ENCODE results near the gene GP9. TPM values are rescaled to one million over a fixed set of nuclear protein-coding genes. Genes with fewer than 3 reads are reported as not detected.
A peak's percentile ranks its signal among the peaks of the same experiment; 100 is the strongest.
"Not testable (repeated sequence)": the region's sequence is repeated elsewhere in the genome, so short reads cannot be mapped to it uniquely, and the experiment has no call there.

GP9 gene
- total RNA-seq, 1 donor = 4.0 TPM

- not testable (repeated sequence) for DNase-seq (ENCODE audit: low read depth in 2 of 3, low spot score in 2 of 3)
Measured at GRCh38 chr3:129069313-129070085, 8.9 kb downstream of the GP9 start.

DNA sequence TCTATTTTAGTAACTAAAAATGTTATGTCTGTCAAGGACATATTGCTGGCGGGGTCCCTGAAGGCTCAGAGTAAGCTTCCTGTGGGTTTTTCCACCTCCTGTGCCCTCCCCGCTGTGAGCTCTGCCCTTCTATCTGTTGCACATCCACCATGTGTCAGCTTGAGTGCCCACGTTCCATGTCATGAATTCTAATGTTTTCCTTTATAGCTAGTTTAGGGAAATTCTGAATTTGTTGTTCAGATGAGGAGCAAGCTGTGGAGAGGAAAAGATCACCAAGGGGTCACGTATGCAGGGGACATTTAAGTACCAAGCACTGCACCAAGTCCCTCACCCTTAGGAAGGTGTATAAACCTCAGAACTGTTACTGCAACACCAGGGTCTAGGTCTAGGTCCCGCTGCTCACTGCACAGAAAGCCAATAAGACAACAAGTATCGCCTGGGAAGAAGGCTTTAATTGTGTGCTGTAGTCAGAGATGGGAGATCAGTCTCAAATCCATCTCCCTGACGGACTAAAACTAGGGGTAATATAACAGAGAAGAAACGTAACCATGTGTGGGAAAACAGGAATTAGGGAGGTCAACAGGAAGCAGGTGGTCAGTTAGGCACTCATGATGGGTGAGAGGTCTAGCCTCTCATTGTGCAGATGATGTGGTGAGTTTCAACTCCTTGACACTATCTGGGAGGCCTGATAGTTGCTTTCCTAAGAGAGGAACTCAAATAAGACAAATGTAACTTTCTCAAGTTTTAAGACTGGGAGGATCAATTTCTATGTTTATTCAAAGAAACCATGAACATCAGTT is 9.7 kb downstream of the GP9 start:
- DNase-seq (ENCODE audit: low read depth in 2 of 3, low spot score in 2 of 3) = peak in 1 of 3 donors; percentile 23

DNA sequence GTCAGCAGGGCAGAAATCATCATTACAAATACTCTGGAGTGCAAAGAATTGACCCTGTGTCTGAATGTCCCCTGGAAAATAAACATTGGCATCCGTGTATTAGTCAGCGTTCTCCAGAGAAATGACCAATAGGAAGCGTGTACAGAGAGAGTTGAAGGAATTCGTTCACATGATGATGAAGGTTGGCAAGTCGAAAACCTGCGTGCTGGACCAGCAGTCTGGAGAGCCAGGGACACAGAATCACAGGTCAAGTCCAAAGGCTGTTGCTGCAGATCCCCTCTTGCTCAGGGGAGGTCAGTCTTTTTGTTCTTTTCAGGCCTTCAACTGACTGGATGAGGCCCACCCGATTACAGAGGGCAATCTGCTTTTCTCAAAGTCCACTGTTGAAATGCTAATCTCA is 16.6 kb downstream of the GP9 start:
- no peak for DNase-seq (ENCODE audit: low read depth in 2 of 3, low spot score in 2 of 3)

DNA sequence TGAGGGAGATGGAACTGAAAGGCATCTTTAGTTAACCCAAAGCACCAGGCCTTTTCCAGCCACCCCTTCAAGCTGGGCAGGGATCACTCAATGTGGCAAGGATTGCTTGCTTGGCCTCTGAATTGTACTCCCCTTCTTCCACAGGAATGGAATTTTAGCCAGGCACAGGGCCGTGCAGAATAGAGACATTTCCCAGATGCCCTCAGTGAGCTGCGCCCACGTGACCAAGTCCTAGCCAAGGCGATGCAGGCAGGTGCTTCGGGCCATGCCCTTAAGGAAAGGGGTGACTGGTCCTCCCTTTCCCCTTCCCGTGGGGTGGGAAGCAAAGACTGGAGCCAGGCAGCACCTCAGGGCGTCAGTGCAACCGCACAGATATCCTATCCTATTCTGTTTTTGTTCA is 17.9 kb downstream of the GP9 start:
- DNase-seq (ENCODE audit: low read depth in 2 of 3, low spot score in 2 of 3) = no peak

- DNase-seq (ENCODE audit: low read depth in 2 of 3, low spot score in 2 of 3) = no peak
Measured at GRCh38 chr3:129081503-129081902, 20.9 kb downstream of the GP9 start.

- no peak for DNase-seq (ENCODE audit: low read depth in 2 of 3, low spot score in 2 of 3)
Measured at GRCh38 chr3:129082026-129082425, 21.4 kb downstream of the GP9 start.

- DNase-seq (ENCODE audit: low read depth in 2 of 3, low spot score in 2 of 3) = no peak
Measured at GRCh38 chr3:129084501-129084900, 23.9 kb downstream of the GP9 start.

DNA sequence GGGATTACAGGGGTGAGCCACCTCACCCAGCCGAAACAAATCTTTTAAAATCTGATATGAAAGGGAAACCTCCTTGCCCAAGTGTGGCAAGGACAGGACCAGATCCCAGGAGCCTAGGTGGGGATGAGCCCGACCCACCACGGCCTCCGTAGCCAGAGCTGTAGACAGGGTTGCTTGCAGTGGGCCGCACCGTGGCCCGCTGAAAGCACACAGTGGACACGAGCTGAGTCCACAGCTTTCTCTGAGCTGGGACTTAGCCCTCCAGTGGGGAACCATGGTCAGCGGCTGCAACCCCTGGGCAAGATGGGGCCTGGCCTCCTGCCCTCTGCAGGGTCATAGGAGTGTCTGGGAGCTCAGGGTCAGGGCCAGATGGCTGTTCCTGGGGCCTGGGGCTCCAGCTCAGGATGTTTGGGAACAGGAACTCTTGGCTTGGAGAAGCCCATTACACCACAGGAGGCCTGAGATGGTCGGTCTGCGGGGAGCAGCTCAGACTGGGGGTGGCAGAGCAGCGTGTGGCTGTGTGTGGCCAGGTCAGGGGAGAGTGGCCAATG is 24.7 kb downstream of the GP9 start:
- no peak for DNase-seq (ENCODE audit: low read depth in 2 of 3, low spot score in 2 of 3)

DNA sequence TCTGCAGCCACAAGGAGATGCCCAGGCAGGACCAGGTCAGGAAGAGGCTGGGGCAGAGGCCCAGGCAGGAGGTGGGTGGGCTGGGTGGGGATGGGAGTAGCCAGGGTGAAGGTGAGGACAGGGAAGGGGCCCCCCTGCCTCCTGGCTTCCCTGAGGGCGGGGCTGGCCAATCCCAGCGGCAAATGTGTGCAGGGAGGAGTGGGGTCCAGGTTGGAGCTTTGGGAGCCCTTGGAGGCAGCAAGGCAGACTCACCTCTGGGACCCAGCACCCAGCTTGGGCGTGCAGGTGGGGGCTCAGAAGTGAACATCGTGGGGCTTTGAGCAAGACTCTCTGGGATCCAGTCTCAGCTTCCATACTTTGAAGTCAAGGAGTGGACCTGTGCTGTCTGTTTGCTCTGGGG is 25.2 kb downstream of the GP9 start:
- DNase-seq (ENCODE audit: low read depth in 2 of 3, low spot score in 2 of 3) = no peak

GRCh38 chr3:129087138-129087702 is 26.6 kb downstream of the GP9 start:
- DNase-seq (ENCODE audit: low read depth in 2 of 3, low spot score in 2 of 3) = no peak

DNA sequence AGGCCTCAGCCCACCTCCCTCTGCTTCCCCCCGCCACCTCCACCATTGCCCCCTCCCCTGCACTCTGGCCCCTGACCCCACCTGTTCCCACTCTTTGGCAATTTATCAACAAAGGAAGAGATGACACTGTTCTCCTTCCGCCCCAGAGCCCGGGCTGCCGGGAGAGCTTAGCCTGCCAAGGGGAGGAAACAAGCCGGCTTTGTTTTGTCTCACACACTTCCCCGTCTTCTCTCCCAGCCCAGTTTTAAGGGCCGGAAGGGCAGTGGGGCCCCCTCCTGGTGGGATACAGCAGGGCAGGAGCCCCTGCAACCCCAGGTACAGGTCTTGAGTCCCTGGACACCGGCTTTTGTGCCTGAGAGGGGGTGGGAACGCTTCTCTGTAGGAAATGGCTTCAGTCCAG is 27.3 kb downstream of the GP9 start:
- DNase-seq (ENCODE audit: low read depth in 2 of 3, low spot score in 2 of 3) = peak in 2 of 3 donors; percentile 44 to 60

DNA sequence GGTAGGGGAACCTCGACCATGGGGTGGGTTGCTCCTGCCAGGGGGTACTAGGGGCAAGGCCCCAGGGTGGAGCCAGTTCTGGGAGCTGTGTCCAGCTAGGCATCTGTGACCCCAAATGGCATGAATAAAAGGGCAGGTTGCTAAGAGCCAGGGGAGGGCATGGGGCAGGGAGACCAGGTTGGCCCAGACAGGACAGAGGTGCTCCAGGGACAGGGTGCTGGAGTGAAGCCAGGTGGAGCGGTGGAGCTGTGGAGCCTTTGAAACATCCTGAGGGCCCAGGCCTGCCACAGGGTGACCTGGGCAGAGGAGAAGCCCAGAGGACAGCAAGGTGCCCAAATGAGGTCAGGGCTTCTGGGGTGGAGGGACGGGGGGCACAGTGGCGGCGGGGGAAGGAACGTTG is 27.7 kb downstream of the GP9 start:
- not testable (repeated sequence) for DNase-seq (ENCODE audit: low read depth in 2 of 3, low spot score in 2 of 3)

- DNase-seq (ENCODE audit: low read depth in 2 of 3, low spot score in 2 of 3) = no peak
Measured at GRCh38 chr3:129095285-129095684, 34.7 kb downstream of the GP9 start.

DNA sequence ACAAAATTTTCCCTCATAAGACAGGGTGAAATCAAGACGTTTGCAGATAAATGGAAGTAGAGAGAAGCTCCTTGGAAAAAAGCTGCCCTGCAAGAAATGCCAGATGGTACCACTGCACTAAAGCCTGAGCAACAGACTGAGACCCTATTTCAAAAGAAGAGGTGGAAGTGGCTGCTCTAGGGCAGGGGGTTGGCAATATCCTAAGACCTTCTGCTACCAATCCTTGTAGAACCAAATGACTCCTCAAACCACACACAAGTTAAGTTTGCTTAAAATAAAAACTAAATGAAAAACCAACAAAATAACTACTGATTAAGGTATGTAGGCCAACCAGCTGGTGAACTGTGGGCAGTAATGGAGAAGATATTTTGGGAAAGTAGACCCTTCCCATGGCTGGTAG is 39.7 kb downstream of the GP9 start:
- no peak for DNase-seq (ENCODE audit: low read depth in 2 of 3, low spot score in 2 of 3)

GRCh38 chr3:129101370-129102138 is 41.0 kb downstream of the GP9 start:
- no peak for DNase-seq (ENCODE audit: low read depth in 2 of 3, low spot score in 2 of 3)

GRCh38 chr3:129103296-129103695 is 42.7 kb downstream of the GP9 start:
- no peak for DNase-seq (ENCODE audit: low read depth in 2 of 3, low spot score in 2 of 3)

DNA sequence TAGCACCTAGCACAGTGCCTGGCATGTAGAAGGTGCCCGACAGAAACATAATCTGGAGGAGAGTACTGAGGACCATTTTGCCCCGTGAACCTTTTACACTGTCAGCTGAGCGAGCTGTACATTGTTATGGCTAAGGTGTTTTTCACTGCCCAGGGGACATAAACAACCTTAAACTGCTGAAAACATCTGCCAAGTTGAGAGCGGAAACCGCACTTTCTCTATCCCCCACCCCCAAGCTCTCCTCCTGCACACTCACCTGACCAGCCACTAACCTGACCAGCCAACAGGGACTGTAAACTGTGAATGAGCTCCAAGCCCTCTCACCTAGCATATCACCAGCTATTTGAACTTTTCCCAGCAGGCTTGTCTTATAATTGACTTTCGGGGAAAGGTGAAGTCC is 43.5 kb downstream of the GP9 start:
- no peak for DNase-seq (ENCODE audit: low read depth in 2 of 3, low spot score in 2 of 3)

DNA sequence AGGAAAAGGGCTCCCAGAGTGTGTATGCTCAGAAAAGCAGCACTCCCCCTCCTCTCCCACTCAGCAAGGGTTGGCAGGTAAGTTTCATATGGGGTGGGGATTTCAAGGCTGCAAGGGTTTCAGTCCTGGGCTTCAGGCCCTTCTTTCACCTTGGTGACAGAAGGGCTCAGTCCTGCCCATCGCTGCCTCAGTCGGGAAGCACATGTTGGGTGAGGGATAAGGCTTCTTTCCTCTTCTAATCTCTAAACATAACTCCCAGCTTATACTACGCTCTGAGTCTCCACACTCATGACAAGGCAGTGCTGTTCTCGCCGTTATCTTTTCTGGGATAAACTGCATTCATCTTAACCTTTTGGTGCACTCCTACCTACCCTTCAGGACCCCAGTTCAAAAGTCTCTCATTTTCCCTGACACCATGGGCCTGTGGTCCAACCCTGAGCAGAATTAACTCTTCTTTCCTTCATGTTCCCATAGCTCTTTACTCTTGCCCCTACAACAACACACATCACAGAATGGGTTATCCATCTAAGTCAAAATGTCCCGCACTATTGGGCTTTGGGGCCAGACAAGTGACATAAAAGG is 44.0 kb downstream of the GP9 start:
- DNase-seq (ENCODE audit: low read depth in 2 of 3, low spot score in 2 of 3) = no peak

GRCh38 chr3:129105862-129106261 is 45.3 kb downstream of the GP9 start:
- DNase-seq (ENCODE audit: low read depth in 2 of 3, low spot score in 2 of 3) = no peak

DNA sequence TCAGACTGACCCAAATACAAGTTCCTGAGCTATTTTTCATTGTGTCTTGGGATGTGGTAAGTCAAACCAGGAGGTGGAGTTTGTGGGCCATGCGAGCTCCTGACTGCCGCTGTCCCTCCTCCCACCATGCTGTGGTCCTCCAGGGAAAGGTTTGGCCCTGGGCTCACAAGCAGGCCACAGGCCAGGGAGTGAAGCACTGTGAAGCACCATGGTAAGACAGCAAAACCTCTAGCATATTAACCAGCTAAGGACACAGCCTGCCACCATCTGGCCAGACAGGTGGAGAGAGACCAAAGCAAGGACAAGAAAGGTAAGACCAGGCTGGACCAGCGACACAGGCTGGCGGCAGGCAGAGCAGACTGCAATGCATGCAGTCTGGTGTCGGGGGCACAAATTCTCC is 45.7 kb downstream of the GP9 start:
- DNase-seq (ENCODE audit: low read depth in 2 of 3, low spot score in 2 of 3) = no peak
